Measurements from ENCODE around the gene CYREN.

GRCh38 chr7:135161669-135162068, 8.8 kb downstream of the CYREN start:
- no peak for TF ChIP-seq EP300 (IDR thresholded peaks at IDR 0.05; ENCODE audit: borderline replicate concordance)
- TF ChIP-seq CEBPB (IDR thresholded peaks at IDR 0.05) = no peak
- TF ChIP-seq REST (IDR thresholded peaks at IDR 0.05; ENCODE audit: low read depth) = no peak
- no peak for TF ChIP-seq TEAD4 (IDR thresholded peaks at IDR 0.05)
- TF ChIP-seq TAF1 (IDR thresholded peaks at IDR 0.05; ENCODE audit: low read depth) = no peak
- TF ChIP-seq TCF12 (IDR thresholded peaks at IDR 0.05; ENCODE audit: low read depth) = no peak
- no peak for TF ChIP-seq YY1 (IDR thresholded peaks at IDR 0.05; ENCODE audit: low read depth)
- no peak for TF ChIP-seq RAD21 (IDR thresholded peaks at IDR 0.05; ENCODE audit: low read depth)
- TF ChIP-seq CREB1 (IDR thresholded peaks at IDR 0.05; ENCODE audit: low read depth) = no peak
- TF ChIP-seq ZBTB7A (IDR thresholded peaks at IDR 0.05; ENCODE audit: low read depth) = no peak
- TF ChIP-seq EGR1 (IDR thresholded peaks at IDR 0.05) = no peak

Data from Ishikawa (cell line).